Hippocampal formation (tissue), 2 donors: ENCODE results near the gene C3orf85.
"Not testable (repeated sequence)": the region's sequence is repeated elsewhere in the genome, so short reads cannot be mapped to it uniquely, and the experiment has no call there.

Source experiments
- DNase-seq, 2 donors: peaks; one replicate each; lab custom pipeline; 2025; lab: John Stamatoyannopoulos, UW

The C3orf85 gene, protein sequence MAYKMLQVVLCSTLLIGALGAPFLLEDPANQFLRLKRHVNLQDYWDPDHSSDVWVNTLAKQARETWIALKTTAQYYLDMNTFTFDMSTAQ

DNA sequence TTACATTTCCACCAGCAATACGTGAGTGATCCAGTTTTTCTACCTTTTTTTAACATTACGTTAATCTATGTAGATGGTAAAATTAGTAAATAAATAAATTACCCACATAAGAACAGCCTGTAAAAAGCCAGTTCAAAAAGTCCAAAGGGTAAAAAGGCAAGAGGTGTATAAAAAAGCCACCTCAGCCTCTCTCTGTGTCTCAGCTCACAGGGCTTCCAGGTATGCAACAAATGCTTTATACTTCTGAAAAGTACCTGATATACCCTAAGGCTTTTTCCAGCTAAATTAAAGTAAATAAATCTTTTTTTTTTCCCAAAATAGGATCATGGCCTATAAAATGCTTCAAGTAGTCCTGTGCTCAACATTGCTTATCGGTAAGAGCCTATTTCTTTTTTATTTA, at the start of gene C3orf85:
C3orf85 (plus strand) TSS at position 197 of the 400 bp plus-strand sequence; CDS start at position 326, 129 bp downstream.
- no peak for DNase-seq

DNA sequence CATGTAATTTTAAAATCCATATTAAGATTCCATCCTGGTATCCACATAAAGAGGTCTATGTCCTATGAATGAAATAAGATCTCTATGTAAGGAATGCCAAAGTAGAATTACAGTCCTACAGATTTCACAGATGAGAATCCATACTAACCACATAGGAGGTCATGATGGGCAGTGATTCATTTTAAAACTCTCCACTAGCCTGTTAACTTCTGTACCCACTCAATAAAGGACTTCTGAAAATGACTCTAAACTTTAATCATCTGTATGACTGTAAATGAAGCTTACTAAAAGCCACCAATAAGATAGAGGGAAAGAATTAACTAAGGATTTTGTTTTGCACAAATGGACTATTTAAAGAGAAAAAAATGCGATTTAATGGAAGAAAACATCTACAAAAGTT, 47.3 kb upstream of the C3orf85 start:
- DNase-seq, result no peak

DNA sequence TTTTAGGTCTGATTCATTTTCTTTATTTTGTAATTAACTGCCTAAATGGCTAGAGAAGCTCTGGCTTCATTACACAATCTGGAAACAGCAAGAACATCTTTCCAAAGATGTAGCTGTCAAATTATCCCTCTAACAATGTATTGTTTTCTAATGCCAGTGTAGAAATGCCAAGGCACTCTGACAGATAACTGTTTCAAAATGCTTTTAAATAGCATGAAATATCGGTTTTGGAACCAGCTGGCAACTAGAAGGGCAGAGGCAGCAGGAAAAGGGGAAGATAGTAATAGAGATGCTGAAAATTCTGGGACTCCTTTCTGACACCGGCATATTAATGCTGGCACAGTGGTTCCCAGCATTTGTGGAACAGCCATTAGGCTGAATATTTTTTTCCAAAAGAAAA, 44.7 kb upstream of the C3orf85 start:
- no peak for DNase-seq

DNA sequence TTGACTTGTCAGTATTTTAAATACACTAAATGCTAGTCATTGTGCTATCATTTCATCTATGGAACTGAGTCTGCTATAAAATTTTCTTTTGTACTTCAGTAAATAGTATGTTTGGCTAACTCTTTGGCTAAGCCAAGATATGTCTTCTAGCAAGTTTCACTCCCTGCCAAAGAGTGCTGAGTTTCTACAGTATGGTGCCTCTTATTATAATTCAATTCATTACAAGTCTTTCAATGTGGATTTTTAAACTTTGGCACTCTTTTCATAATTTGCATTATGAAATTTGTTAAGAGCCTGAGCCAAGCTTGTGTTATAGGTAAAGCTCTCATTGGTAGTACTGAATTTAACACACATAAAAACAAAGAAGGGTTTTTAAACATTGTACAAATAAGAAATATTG, 43.0 kb upstream of the C3orf85 start:
- no peak for DNase-seq

DNA sequence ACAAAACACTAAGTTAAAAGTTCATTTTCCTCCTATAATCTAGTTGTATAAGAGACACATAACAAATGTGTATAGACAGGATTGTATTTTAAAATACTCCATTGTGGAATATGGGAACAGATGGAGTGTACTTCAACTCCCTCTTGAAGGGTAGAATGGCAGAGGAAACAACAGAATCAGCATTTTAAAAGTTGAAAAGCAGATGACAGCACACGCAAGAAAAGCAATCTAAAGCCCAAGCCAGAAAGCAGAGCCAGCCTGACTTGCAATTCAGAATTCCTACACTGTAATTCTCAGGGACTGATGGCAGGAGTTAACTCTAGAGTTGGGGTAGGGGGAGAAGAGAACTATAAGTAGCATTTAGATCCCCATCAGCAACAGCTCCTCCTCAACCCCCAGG, 41.4 kb upstream of the C3orf85 start:
- DNase-seq, result no peak

DNA sequence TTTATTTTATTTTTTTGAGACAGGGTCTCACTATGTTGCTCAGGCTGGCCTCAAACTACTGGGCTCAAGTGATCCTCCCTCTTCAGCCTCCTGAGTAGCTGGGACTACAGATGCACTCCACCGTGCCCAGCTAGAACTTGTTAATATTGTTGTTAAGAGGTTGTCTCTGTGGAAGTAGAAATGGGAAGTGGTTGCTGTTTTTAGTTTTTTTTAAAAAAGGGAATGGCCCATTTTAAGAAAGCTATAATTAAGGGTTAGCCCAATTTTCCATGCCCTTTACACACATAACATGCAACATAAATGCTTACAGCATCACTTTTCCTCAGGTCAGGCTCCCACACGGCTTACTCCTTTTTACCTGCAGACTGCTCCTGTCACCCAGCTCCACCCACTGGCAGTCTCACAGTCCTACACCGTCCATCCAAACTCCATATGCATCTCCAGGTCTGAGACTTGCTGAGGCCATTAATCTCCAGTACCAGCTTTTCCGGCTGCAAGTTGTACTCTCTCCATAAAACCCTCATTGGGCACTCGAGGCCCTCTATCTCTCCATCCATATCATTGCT, 38.4 kb upstream of the C3orf85 start:
- DNase-seq, result no peak

DNA sequence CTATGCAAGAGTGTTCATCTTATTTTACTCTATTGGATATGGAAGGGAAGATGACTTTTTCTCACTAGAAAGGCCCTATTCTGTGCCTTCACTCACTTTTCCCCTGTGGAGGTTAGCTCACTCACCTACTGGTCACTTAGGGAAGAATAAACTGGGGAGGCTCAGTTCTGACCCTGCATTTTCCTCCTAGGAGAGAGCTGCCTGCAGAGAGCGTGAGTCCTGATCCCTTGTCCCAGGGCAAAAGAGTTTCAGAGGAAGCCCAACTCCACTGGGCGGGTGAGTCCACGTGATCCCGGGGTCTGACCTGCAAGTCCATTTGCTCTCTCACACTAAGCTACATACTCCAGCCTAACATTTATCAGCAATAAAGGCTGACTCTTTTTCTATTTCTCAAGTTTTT, 26.9 kb upstream of the C3orf85 start:
- DNase-seq, result no peak

DNA sequence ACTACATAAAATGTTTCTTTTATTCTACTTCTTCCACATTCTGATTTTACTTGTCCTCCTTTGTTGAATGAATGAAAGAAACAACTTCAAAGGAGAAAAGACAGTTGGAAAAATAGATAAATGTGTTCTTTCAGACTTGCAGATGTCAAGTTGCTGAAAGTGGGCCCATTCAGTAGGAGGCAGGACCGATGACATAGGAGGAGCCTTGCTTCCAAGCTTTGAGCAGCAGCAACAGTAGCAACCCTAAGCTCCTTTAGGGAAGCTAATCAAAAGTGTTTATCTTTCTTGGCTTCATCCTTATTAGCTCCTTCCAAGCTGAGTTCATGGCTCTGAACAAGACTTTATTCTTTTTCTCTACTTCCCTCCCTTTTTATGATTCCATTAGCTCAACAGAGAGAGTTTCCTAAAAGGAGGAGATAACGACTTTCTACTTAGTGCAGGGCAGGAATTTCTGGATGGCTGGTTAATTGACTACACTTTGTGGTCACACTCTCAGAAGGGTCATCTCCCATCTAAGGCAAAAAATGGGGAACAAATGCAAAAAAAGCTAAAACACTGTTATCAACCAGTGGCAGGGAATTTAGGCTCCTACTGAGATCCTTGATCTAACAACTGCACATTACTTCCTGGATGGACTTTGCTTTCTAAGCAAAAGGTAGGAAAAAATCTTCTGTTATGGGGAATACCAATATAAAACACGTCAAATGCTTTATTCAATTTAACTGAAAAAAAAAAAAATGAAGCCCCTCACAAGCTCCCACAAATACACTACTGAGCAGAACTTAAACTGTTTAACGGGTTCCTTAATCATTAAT, 23.4 kb upstream of the C3orf85 start:
- no peak for DNase-seq

DNA sequence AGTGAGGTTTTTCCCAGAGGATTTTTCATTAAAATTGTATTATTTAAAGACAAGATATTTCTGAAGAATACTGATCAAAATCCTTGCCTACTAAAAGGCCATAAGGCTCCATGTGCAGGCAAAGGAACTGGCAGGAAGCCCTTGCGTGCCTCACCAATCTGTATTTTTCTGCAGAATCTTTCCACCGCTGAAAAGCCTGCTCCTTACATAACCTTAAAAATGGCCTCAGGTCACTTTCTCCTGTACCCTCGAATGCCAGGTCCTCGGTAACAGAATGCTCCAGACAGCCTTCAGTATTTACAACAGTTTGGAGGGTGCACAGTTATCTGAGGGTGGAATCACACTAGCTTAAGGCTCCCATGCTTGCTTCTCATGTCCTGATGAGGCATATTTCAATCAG, 21.8 kb upstream of the C3orf85 start:
- no peak for DNase-seq

DNA sequence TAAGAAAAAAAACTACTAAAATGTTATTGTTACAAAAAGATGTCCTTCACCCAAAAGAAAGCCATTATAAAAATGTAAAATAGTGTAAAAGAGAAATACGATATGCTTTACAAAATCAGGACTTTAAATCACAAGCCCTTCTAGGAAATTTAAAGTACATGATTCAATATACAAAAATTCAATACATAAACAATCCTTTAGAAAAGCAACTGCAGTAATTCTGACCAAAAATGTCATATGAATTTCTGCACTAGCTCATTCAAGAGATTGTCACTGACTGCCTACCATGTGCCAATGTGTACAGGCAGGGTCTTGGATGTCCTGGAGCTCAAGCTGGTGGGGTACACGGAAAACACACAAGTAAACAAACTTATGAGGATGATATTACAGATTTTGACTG, 21.1 kb upstream of the C3orf85 start:
- DNase-seq, result no peak

DNA sequence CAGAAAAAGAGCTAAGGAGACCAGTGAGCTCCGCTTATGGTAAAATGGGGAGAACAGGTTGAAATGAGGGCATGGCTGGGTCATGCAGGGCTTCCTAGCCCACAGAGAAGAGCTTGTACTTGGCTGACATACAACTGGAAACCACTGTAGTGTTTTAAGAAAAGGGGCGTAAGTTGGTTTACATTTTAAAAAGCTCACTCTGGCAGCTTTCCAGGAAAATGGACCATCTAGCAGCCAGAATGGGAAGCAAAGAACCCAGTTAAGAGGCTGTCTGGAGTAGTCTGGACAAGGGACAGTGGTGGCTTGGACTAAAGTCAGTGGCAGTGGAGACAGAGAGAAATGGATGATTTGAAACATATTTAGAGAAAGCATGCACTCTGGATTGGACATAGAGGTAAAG, 20.5 kb upstream of the C3orf85 start:
- no peak for DNase-seq

DNA sequence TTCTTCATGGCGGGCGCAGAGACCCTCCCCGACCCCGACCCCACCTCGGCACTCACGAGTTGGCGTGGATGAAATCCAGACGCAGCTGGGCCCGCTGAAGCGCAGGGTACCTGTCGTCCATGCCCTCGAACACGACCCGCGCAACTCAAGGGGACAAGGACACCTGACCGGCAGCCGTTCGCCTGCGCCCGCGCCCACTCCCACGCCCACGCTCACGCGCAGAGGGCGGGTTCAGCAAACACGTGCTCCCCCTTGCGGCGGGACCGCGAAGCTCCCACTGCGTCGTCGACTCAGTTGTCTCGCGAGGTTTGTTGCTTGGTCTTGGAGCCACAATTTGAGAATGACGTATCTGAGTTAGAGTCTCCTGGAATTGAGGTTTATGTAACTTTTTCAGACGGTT, 18.6 kb upstream of the C3orf85 start, which contains the start of gene MORC1:
MORC1 (minus strand) TSS at position 196 of the 400 bp plus-strand sequence; CDS start at position 121, 75 bp downstream.
- no peak for DNase-seq

DNA sequence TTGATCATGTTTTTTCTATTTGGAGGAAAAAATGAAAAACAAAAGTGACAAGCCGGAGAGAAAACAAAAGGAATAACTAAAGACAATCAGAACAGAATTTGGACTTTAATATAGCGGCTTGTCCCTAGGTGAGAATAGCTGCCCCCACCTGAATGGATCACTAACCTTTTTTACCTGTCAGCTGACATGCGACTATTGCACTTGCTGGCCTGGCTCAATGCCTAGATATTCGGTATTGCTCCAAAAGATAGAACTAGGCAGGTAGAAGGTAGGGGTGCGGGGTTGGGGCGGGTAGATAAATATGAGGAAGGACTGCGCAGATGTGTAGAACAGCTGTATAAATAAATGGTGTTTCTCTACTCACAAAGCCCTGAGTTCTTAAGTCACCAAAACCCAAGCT, 17.9 kb upstream of the C3orf85 start:
- DNase-seq, result no peak

DNA sequence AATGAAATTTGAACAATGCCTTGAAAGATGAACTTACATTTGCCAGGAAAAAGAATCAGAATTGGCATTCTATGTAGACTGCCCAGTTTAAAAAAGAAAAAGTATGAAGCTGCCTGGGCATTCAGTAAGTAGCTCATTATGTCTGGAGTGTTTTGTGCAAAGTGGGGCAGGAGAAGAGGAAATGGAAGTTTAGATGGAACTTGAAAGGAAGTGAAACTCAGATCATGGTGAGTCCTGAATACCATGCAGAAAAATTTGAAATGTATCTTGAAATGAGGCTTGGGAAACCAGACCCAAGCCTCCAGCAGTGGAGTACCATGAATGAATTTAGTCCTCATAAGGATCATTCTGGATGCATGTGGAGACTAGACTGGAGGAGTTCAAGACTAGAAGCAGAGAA, 13.8 kb upstream of the C3orf85 start:
- DNase-seq, result no peak

DNA sequence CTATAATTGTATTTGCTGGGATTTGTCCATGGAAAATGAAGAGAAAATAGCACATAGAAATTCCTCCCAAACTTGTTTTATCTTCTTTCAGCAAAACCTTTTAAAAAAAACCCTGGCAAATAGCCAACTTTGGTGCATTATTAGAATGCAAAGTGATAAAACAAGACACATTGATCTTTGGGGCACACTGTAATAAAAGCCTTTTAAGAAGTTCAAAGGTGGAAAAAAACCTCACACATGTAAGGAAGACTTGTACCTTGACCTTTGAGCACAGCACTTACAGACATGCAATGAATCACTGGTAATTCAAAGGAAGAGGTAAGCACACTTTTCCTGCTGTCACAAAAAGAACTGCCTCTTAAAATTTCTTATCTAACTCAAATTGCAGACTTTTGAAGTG, 10.6 kb upstream of the C3orf85 start:
- no peak for DNase-seq

DNA sequence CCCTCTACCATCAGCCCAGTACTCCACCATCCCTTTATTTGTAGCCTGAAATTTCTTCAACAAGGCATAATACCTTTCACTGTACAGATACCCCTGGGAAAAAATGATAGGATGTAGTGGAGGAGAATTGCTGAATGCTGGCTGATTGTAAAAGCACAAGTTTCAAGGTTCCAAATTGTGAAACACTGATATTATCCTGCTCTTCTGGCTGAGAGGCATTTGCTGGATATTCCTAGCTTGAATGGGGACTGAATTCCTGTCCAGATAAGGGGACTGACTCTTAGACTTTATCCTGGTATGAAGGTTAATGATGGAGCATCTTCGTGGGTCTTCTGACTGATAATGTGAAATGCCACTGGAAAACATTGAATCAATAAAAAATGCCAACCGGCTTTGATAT, 9.0 kb upstream of the C3orf85 start:
- DNase-seq, result no peak

DNA sequence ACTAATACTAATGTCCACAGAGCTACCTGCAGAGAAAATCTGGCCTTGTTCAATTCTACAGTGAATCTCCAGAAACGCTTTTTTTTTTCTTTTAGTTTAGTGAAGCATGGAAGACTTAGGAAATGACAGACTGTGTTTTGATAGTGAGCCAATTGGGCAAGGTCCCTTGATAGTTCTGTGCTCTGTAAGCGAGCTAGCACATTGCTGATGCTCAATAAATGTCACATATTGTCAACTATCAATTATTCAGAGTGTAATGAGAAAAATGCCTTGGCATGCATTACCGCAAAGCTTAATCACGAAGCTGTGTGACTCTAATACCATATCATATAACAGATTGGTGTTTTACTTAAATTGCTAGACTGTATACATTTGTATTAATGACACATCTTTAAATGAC, 5.2 kb upstream of the C3orf85 start:
- no peak for DNase-seq

DNA sequence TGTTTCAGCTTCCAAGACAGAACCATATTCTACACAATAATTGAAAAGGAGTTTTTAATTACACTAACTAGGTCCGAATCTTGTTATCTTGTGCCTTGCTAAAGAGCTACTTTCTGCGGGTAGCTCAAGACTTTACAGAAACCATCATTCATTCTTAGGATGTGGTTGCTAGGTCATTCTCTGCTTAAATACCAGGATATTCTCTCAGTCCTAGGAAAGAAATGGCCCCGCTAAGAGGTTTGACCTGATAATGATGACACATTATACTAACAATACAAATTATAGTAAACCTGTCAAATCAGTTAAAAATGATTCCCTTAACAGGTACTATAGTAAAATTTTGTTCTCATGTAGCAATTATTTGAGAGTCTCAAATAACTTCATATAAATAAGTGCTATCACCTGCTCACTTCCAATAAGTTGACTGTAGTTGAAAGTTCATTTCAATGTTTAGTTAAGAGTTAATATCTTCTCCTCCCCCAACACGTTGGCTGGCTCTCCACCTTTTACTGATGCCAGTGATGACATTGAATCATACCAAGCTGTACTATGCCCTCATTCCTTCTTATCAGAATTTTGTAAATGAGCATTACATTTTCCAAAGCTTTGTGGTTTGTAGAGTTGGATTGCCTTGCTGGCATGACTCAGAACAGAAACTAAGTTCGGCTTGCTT, 3.6 kb upstream of the C3orf85 start:
- DNase-seq, result no peak

DNA sequence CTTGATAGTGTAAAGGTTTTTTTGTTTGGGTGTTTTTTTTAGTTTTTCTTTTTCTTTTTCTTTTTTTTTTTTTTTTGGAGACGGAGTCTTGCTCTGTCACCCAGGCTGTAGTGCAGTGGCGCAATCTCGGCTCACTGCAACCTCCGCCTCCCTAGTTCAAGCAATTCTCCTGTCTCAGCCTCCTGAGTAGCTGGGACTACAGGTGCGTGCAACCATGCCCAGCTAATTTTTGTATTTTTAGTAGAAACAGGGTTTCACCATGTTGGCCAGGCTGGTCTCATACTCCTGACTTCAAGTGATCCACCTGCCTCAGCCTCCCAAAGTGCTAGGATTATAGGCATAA, 3.1 kb upstream of the C3orf85 start:
- DNase-seq, result not testable (repeated sequence)

DNA sequence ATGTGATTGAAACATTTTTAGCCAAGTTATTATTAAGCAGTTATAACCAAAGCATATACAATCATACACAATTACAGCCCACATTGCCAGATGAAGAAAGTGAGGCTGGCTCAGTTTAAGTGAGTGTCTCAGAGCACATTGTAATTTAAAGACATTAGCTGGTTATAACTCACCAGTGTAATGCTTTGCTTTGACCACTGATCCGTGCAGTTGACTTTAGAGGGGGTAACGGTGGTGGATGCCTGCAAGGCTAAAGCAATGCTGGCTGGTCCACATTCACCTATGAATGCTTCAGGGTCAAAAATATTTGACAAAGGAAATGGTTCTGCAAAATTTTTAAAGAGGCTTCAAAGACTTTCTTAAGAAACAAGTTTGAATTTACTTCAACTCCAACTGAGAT, 1.2 kb downstream of the C3orf85 start:
- no peak for DNase-seq

DNA sequence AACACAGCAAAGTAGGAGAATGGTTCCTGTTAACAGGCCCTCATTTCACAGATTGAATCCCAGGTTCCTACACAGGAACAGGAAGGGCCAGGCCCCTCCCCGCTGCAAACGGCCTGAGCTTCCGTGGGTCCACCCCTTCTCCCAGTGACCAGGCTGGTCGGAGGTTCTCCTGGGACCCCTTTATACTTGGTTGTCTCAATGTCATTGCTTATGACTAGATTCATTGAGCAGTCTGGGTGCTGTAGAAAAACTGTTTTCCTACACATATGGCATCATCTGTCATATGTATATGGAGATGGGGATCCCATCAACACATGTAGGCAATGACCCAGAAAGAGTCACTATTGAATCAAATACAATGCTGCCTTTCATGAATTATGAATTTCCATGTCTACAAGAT, 3.8 kb downstream of the C3orf85 start:
- DNase-seq, result no peak

DNA sequence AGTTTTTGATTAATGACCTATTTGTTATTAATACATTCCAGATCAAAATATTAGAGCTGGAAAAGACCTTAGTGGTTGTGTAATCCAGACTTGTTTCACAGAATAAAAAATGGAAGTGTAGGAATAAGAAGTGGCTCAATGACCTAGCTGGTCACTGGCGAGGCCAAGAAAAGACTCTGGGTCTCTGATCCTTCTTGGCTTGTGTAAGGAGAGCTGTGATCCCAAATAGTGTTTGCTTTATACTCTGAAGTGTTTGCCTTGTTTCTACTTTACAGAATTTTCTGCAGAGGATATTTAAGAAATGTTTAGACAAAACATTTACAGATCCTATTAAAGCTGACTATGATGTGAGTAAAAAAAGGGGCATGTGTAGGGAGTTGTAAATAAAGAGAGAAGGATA, 7.1 kb downstream of the C3orf85 start:
- DNase-seq, result no peak

DNA sequence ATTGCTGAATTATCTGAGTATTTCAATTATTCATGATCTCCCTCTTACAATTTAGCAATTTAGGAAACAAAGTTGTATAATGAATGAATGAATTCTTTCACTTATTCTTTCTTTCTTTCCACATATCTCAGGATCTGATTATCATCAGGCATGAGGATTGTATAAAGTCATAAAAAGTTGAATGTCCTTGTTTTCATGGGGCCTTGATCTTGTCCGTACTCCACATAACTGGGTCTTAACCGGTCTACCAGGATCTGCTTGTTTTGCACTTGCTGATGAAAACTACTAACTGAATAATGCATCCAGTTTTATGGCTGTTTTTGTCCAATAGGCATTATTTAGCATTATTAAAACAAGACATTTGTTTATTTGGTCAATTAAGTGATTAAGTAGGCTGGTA, 12.6 kb downstream of the C3orf85 start:
- no peak for DNase-seq
